ENCODE data around the gene PAIP2. TPM values are rescaled to one million over a fixed set of nuclear protein-coding genes. Genes with fewer than 3 reads are reported as not detected.

The PAIP2 gene
- 82.3 to 109 TPM (median 83.5 TPM) in 5 replicates for total RNA-seq (2022; extraction: Qiagen RNA extraction)

GRCh38 chr5:139341689-139342422 is at the start of gene PAIP2:
PAIP2 (plus strand) TSS chr5:139341854; CDS start chr5:139363785, 21,931 bp downstream.

DNA sequence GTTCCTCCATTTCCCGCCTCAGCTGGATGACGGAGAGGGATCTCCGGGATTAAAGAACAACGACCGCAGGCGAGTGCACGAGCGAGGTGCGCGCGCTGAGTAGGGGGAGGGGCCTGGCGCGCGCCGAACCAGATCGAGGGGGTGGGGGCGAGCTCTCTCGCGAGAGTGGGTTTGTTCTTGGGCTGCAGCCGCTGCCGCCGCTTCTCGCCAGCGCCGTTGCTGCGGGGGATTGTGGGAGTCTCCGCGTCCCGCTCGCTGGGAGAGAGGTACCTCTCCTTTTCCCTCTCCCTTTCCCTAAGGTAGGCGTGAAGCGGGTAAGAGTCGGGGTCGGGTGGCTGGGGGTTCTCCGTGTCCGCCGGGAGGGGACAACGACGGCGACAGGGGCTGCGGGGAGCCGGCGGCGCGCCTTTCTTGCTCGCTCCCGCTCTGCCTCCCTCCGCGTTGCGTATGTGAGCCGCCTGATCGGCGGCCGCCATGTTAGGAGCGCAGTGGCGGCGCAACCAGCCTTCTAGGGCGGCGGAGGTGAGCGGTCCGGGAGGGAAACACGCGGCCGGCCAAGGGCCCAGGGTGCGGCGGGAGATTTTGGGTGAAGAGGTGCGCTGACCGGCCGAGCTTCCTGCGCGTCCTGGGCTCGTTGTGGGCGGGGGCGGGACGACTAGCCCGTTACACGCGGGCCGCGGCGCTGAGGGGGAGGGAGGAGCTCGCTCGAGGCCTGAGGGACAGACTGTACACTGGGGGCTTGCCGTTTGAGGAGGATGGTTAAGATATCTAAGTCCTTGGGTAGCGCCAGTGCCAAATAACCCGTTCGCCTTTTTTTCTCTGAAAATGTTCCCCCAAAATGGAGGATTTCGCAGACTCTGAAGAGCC is 47.9 kb upstream of the PAIP2 start, which contains the start of gene MATR3:
MATR3 (plus strand) TSS at position 234 of the 867 bp plus-strand sequence. CDS start 13,676 bp downstream, outside the sequence.

DNA sequence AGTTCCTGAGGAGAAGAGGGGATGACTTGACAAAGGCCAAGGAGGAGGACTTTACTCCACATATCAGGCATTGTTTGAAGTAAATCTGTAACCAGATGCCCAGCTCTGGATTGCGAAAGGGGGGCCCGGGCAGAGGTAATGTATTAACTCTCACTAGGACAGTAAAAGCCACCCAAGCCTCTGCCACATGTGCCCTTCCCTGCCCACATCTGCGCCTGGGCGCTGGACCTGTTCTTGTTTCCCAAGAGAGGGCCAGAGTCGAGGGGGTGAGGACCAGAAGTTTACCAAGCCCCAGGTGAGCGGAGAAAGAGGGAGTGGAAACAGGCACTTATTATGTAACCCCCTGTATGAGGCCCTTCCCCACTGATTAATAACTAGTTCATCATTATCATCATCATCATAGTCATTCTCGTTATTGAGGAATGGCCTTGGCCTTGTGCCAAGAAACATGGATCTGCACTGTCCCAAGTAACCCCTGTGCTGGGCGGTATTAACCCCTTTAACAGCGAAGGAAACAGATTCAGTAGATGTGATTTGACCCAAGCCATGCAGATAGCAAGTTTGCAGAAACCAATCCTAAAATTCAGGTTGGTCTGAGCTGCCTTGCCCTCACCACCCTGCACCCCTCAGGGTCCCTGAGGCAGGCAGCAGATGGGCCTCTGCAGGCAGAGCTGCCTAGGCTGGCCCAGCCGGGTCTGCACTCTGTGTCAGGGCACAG is 41.8 kb downstream of the PAIP2 start, which contains the start of gene SLC23A1:
SLC23A1 (minus strand) TSS at position 23 of the 718 bp plus-strand sequence. CDS start 44 bp downstream, outside the sequence.

GRCh38 chr5:139389701-139390638 is 48.3 kb downstream of the PAIP2 start, which contains the start of gene MZB1:
MZB1 (minus strand) TSS chr5:139389913; CDS start chr5:139389856, 57 bp downstream.

DNA sequence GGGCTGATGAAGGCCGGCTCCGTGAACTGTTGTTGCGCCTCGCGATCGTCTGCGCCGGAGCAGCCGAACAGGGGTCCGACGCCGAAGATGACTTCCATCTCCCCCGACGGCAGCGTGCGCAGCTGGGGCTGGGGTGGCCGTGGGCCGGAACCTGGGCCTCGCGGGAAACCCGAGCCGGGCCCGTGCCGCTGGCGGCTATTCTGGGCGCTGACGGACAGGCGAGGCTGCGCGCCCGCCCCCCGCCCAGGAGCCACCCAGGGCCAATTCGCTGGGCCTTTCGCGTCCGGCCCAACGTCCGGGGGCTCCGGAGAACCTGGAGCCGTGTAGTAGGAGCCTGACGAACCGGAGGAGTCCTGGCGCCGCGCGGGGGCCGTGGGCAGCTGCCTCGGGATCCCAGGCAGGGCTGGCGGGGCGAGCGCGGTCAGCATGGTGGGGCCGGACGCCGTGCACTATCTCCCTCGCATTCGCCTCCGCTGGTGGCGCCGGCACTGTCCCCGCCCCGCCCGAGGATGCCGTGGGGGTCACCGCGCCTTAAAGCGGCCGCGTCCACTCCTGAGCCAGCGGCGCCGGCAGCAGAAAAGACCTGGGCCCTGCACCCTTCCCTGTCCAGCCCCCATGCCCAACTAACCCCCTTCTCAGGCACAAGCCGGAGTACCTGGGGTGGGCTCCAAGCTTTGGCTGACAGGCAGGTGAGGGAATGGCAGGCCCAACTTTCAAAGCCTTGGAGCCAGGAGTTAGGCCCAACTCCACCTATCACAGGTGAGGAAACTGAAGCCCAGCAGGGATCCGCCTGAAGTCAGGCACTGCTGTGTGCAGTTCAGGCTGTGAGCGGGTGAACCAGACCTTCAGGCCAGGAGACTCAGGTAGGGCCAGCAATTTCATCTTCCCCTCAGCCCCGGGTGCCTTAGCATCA is 53.3 kb downstream of the PAIP2 start, which contains the start of gene PROB1:
PROB1 (minus strand) TSS at position 451 of the 913 bp plus-strand sequence; CDS start at position 428, 23 bp downstream.

DNA sequence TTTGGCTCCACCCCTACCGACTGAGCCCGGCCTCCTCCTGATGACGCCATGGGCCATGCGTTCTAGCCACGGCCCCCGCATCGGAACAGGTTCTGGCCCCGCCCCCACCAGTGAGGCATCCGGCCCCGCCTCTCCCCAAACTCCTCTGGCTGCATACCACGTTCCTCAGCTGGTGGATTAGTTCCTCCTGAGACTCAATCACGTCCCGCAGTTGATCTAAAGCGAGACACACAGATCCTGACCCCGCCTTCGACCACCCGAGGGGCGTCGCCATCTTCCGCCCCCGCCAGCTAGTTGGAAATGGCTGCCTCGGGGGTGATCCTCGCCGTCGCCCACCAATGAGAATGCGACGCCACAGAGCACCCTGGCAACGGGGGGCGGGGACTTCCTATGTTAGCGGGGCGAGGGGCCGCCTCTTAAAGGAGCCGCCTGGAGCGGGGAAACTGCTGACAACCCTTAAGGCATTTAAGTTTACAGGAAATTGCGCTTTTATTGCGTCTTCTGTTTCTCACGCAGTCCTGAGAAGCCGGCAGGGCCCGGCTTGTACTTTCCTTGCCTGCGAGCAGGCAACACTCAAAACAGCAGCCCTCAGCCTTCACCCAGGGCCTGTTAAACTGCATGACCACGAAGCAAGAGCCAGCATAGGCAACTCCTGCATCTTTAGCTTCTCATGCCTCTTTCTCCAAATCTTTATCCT is 62.3 kb downstream of the PAIP2 start, which contains the start of gene SPATA24:
SPATA24 (minus strand) TSS at position 303 of the 697 bp plus-strand sequence; CDS start at position 274, 29 bp downstream.

Other genes starting within 250 kb of the PAIP2 start
- gene SIL1, start 143.5 kb upstream of the PAIP2 start, total RNA-seq (2022; extraction: Qiagen RNA extraction): 23.9 to 27.0 TPM (median 26.4 TPM) in 5 replicates
- 160 to 187 TPM (median 181 TPM) in 5 replicates for gene MATR3, start 48.1 kb upstream of the PAIP2 start, total RNA-seq (2022; extraction: Qiagen RNA extraction)
- gene SLC23A1, start 41.4 kb downstream of the PAIP2 start, total RNA-seq (2022; extraction: Qiagen RNA extraction): 0.92 to 1.5 TPM (median 1.4 TPM) in 5 replicates
- 0.09 to 0.47 TPM (median 0.16 TPM) in 3 of 5 replicates, not detected in the others for gene MZB1, start 48.1 kb downstream of the PAIP2 start, total RNA-seq (2022; extraction: Qiagen RNA extraction)
- 0.17 to 0.38 TPM (median 0.28 TPM) in 5 replicates for gene PROB1, start 53.2 kb downstream of the PAIP2 start, total RNA-seq (2022; extraction: Qiagen RNA extraction)
- 4.3 to 6.3 TPM (median 5.3 TPM) in 5 replicates for gene SPATA24, start 62.2 kb downstream of the PAIP2 start, total RNA-seq (2022; extraction: Qiagen RNA extraction)
- 6.1 to 7.8 TPM (median 6.9 TPM) in 5 replicates for gene DNAJC18, start 97.7 kb downstream of the PAIP2 start, total RNA-seq (2022; extraction: Qiagen RNA extraction)
- not detected in 5 replicates for gene ECSCR, start 120.9 kb downstream of the PAIP2 start, total RNA-seq (2022; extraction: Qiagen RNA extraction)
- not detected in 5 replicates for gene SMIM33, start 129.2 kb downstream of the PAIP2 start, total RNA-seq (2022; extraction: Qiagen RNA extraction)
- 0.89 to 1.6 TPM (median 0.93 TPM) in 5 replicates for gene STING1, start 140.9 kb downstream of the PAIP2 start, total RNA-seq (2022; extraction: Qiagen RNA extraction)
- 118 to 171 TPM (median 165 TPM) in 5 replicates for gene UBE2D2, start 219.5 kb downstream of the PAIP2 start, total RNA-seq (2022; extraction: Qiagen RNA extraction)

All from A549 treated with CORT108297 at 1 μM for 4 hours (cell line).